Uterus (tissue), 2 donors: ENCODE measurements around the gene LRRC71.

Experiments
- POLR2A ChIP-seq, 2 donors: fragments of 450-650 bp; IDR thresholded peaks; one replicate each; pipeline ENCODE4 v1.6.1; 2016; ENCODE audit warnings: antibody characterized with exemption in 2 of 2, mild to moderate bottlenecking in 1 of 2, moderate library complexity in 1 of 2
- TF ChIP-seq, protein P1 (sequence below), 4 experiments: fragments of 200-600 bp in 2 of 4; fragments of 450-650 bp in 2 of 4; sonication (generic) in 2 of 4; IDR thresholded peaks; one replicate each; pipeline ENCODE4 v1.5.1; 2016 to 2019; ENCODE audit warnings: antibody characterized with exemption in 4 of 4, mild to moderate bottlenecking in 2 of 4, moderate library complexity in 1 of 4

DNA sequence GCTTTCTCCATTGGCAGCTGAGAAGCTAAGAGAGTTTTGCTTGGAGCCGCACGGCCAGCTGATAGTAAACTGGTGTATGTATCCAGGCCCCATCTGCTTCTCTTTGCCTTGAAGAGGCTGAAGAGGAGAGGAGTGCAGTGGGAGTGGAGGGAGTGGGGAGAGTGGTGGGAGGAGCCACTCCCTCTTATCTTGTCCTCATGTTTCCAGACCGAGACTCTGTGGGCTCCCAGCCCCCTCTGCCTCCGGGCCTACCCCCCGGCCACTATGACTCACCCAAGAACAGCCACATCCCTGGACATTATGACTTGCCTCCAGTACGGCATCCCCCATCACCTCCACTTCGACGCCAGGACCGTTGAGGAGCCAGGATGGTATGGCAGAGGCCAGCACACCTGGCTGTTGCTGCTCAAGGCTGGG lies 6.0 kb upstream of the LRRC71 start:
- no peak for TF ChIP-seq POLR2A (IDR thresholded peaks at IDR 0.05)
- TF ChIP-seq, protein P1, sequence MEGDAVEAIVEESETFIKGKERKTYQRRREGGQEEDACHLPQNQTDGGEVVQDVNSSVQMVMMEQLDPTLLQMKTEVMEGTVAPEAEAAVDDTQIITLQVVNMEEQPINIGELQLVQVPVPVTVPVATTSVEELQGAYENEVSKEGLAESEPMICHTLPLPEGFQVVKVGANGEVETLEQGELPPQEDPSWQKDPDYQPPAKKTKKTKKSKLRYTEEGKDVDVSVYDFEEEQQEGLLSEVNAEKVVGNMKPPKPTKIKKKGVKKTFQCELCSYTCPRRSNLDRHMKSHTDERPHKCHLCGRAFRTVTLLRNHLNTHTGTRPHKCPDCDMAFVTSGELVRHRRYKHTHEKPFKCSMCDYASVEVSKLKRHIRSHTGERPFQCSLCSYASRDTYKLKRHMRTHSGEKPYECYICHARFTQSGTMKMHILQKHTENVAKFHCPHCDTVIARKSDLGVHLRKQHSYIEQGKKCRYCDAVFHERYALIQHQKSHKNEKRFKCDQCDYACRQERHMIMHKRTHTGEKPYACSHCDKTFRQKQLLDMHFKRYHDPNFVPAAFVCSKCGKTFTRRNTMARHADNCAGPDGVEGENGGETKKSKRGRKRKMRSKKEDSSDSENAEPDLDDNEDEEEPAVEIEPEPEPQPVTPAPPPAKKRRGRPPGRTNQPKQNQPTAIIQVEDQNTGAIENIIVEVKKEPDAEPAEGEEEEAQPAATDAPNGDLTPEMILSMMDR (IDR thresholded peaks at IDR 0.05), result no peak
